GM12878 (cell line): Measurements from ENCODE around the gene FIGLA. TPM values are rescaled to one million over a fixed set of nuclear protein-coding genes. Genes with fewer than 3 reads are reported as not detected.

Experiments
- polyA plus RNA-seq, 11 experiments: library from polyadenylated mRNA; depleted of rRNA in 4 of 11; unstranded in 6 of 11; stranded (reverse) in 5 of 11; fragments of >200 nt; fragmentation: Nextera tagmentation in 4 of 11; fragmentation: Illumina TruSeq in 1 of 11; extraction: Ambion mirVana in 4 of 11; extraction: Trizol in 1 of 11; gene quantifications; 1 replicate in 1 of 11; 2 replicates in 10 of 11; pipeline versions ENCODE4 v1.2.1 to v1.2.3, GENCODE V29; 2011 to 2016; ENCODE audit warnings: inconsistent platforms in 2 of 11, missing spikeins in 2 of 11, low read depth in 1 of 11
- small RNA-seq: library from RNA; depleted of rRNA; stranded (forward); fragments of <200 nt; gene quantifications from one replicate; pipeline ENCODE3, GENCODE V24; 2014
- total RNA-seq, 4 experiments: library from RNA; depleted of rRNA in 3 of 4; stranded (reverse); fragments of >200 nt in 3 of 4; fragmentation: Illumina TruSeq in 1 of 4; extraction: Trizol in 1 of 4; gene quantifications; 2 replicates each; pipeline versions ENCODE4 v1.2.1 to v1.2.3, GENCODE V29; 2013 to 2021

FIGLA gene
- total and polyA plus RNA-seq, 10 of the 15 experiments (the other 5 are each of a cell fraction or from before 2014, with no cell fraction given): not detected

Small RNA genes within 50 kb of the gene (small RNA-seq; reads per million reads assigned to genes)
- gene HMGN2P21: not detected

Other genes starting within 250 kb of the FIGLA start
Only the 7 nearest of the 8 such genes appear.
- gene ADD2, start 22.4 kb downstream of the FIGLA start, total RNA-seq (2014; rRNA removed): not detected in 2 replicates
- gene ADD2, start 22.4 kb downstream of the FIGLA start, total RNA-seq (2014; rRNA removed; fragmentation: Illumina TruSeq; extraction: Trizol): not detected in 2 replicates
- gene ADD2, start 22.4 kb downstream of the FIGLA start, total RNA-seq (2021): 0.08 and 0.19 TPM in 2 replicates
- gene ADD2, start 22.4 kb downstream of the FIGLA start, polyA plus RNA-seq (2011; rRNA removed): not detected in 2 replicates
- not detected in 2 replicates for gene ADD2, start 22.4 kb downstream of the FIGLA start, polyA plus RNA-seq (2014; fragmentation: Illumina TruSeq; extraction: Trizol)
- not detected for gene ADD2, start 22.4 kb downstream of the FIGLA start, polyA plus RNA-seq (2014; fragmentation: Nextera tagmentation; extraction: Ambion mirVana)
- not detected in 2 replicates for gene ADD2, start 22.4 kb downstream of the FIGLA start, polyA plus RNA-seq (2014; rRNA removed)
- under 1 TPM; 0.05 to 0.13 TPM for gene ADD2, start 22.4 kb downstream of the FIGLA start, polyA plus RNA-seq (2016; fragmentation: Nextera tagmentation; extraction: Ambion mirVana)
- gene CLEC4F, start 30.0 kb upstream of the FIGLA start, total RNA-seq (2014; rRNA removed): not detected in 2 replicates
- gene CLEC4F, start 30.0 kb upstream of the FIGLA start, total RNA-seq (2014; rRNA removed; fragmentation: Illumina TruSeq; extraction: Trizol): not detected in 2 replicates
- not detected in 2 replicates for gene CLEC4F, start 30.0 kb upstream of the FIGLA start, total RNA-seq (2021)
- 0.03 TPM in 1 of 2 replicates, not detected in the other for gene CLEC4F, start 30.0 kb upstream of the FIGLA start, polyA plus RNA-seq (2011; rRNA removed)
- gene CLEC4F, start 30.0 kb upstream of the FIGLA start, polyA plus RNA-seq (2014; fragmentation: Illumina TruSeq; extraction: Trizol): not detected in 2 replicates
- not detected for gene CLEC4F, start 30.0 kb upstream of the FIGLA start, polyA plus RNA-seq (2014; fragmentation: Nextera tagmentation; extraction: Ambion mirVana)
- not detected in 2 replicates for gene CLEC4F, start 30.0 kb upstream of the FIGLA start, polyA plus RNA-seq (2014; rRNA removed)
- gene CLEC4F, start 30.0 kb upstream of the FIGLA start, polyA plus RNA-seq (2016; fragmentation: Nextera tagmentation; extraction: Ambion mirVana): not detected
- gene CD207, start 45.2 kb upstream of the FIGLA start, total RNA-seq (2014; rRNA removed): not detected in 2 replicates
- not detected in 2 replicates for gene CD207, start 45.2 kb upstream of the FIGLA start, total RNA-seq (2014; rRNA removed; fragmentation: Illumina TruSeq; extraction: Trizol)
- gene CD207, start 45.2 kb upstream of the FIGLA start, total RNA-seq (2021): not detected in 2 replicates
- gene CD207, start 45.2 kb upstream of the FIGLA start, polyA plus RNA-seq (2011; rRNA removed): not detected in 2 replicates
- not detected in 2 replicates for gene CD207, start 45.2 kb upstream of the FIGLA start, polyA plus RNA-seq (2014; fragmentation: Illumina TruSeq; extraction: Trizol)
- not detected for gene CD207, start 45.2 kb upstream of the FIGLA start, polyA plus RNA-seq (2014; fragmentation: Nextera tagmentation; extraction: Ambion mirVana)
- gene CD207, start 45.2 kb upstream of the FIGLA start, polyA plus RNA-seq (2014; rRNA removed): not detected in 2 replicates
- not detected for gene CD207, start 45.2 kb upstream of the FIGLA start, polyA plus RNA-seq (2016; fragmentation: Nextera tagmentation; extraction: Ambion mirVana)
- not detected in 2 replicates for gene VAX2, start 109.9 kb upstream of the FIGLA start, total RNA-seq (2014; rRNA removed)
- not detected in 2 replicates for gene VAX2, start 109.9 kb upstream of the FIGLA start, total RNA-seq (2014; rRNA removed; fragmentation: Illumina TruSeq; extraction: Trizol)
- not detected in 2 replicates for gene VAX2, start 109.9 kb upstream of the FIGLA start, total RNA-seq (2021)
- not detected in 2 replicates for gene VAX2, start 109.9 kb upstream of the FIGLA start, polyA plus RNA-seq (2011; rRNA removed)
- not detected in 2 replicates for gene VAX2, start 109.9 kb upstream of the FIGLA start, polyA plus RNA-seq (2014; fragmentation: Illumina TruSeq; extraction: Trizol)
- not detected for gene VAX2, start 109.9 kb upstream of the FIGLA start, polyA plus RNA-seq (2014; fragmentation: Nextera tagmentation; extraction: Ambion mirVana)
- gene VAX2, start 109.9 kb upstream of the FIGLA start, polyA plus RNA-seq (2014; rRNA removed): not detected in 2 replicates
- not detected for gene VAX2, start 109.9 kb upstream of the FIGLA start, polyA plus RNA-seq (2016; fragmentation: Nextera tagmentation; extraction: Ambion mirVana)
- gene ATP6V1B1, start 145.3 kb upstream of the FIGLA start, total RNA-seq (2014; rRNA removed): not detected in 2 replicates
- not detected in 2 replicates for gene ATP6V1B1, start 145.3 kb upstream of the FIGLA start, total RNA-seq (2014; rRNA removed; fragmentation: Illumina TruSeq; extraction: Trizol)
- gene ATP6V1B1, start 145.3 kb upstream of the FIGLA start, total RNA-seq (2021): not detected in 2 replicates
- gene ATP6V1B1, start 145.3 kb upstream of the FIGLA start, polyA plus RNA-seq (2011; rRNA removed): not detected in 2 replicates
- not detected in 2 replicates for gene ATP6V1B1, start 145.3 kb upstream of the FIGLA start, polyA plus RNA-seq (2014; fragmentation: Illumina TruSeq; extraction: Trizol)
- gene ATP6V1B1, start 145.3 kb upstream of the FIGLA start, polyA plus RNA-seq (2014; fragmentation: Nextera tagmentation; extraction: Ambion mirVana): not detected
- not detected in 2 replicates for gene ATP6V1B1, start 145.3 kb upstream of the FIGLA start, polyA plus RNA-seq (2014; rRNA removed)
- not detected for gene ATP6V1B1, start 145.3 kb upstream of the FIGLA start, polyA plus RNA-seq (2016; fragmentation: Nextera tagmentation; extraction: Ambion mirVana)
- gene ANKRD53, start 188.0 kb upstream of the FIGLA start, total RNA-seq (2014; rRNA removed): 0.11 TPM in 1 of 2 replicates, not detected in the other
- not detected in 2 replicates for gene ANKRD53, start 188.0 kb upstream of the FIGLA start, total RNA-seq (2014; rRNA removed; fragmentation: Illumina TruSeq; extraction: Trizol)
- not detected in 2 replicates for gene ANKRD53, start 188.0 kb upstream of the FIGLA start, total RNA-seq (2021)
- 0.04 TPM in 1 of 2 replicates, not detected in the other for gene ANKRD53, start 188.0 kb upstream of the FIGLA start, polyA plus RNA-seq (2011; rRNA removed)
- not detected in 2 replicates for gene ANKRD53, start 188.0 kb upstream of the FIGLA start, polyA plus RNA-seq (2014; fragmentation: Illumina TruSeq; extraction: Trizol)
- gene ANKRD53, start 188.0 kb upstream of the FIGLA start, polyA plus RNA-seq (2014; fragmentation: Nextera tagmentation; extraction: Ambion mirVana): under 1 TPM in 1 of 2 experiments, not detected in 1; 0.04 TPM
- 0.04 TPM in 1 of 2 replicates, not detected in the other for gene ANKRD53, start 188.0 kb upstream of the FIGLA start, polyA plus RNA-seq (2014; rRNA removed)
- gene ANKRD53, start 188.0 kb upstream of the FIGLA start, polyA plus RNA-seq (2016; fragmentation: Nextera tagmentation; extraction: Ambion mirVana): not detected
- 21.1 and 22.3 TPM in 2 replicates for gene TEX261, start 204.2 kb upstream of the FIGLA start, total RNA-seq (2014; rRNA removed)
- 25.6 and 29.7 TPM in 2 replicates for gene TEX261, start 204.2 kb upstream of the FIGLA start, total RNA-seq (2014; rRNA removed; fragmentation: Illumina TruSeq; extraction: Trizol)
- gene TEX261, start 204.2 kb upstream of the FIGLA start, total RNA-seq (2021): 37.5 and 46.7 TPM in 2 replicates
- 57.0 and 75.6 TPM in 2 replicates for gene TEX261, start 204.2 kb upstream of the FIGLA start, polyA plus RNA-seq (2011; rRNA removed)
- gene TEX261, start 204.2 kb upstream of the FIGLA start, polyA plus RNA-seq (2014; fragmentation: Illumina TruSeq; extraction: Trizol): 59.5 and 64.9 TPM in 2 replicates
- gene TEX261, start 204.2 kb upstream of the FIGLA start, polyA plus RNA-seq (2014; fragmentation: Nextera tagmentation; extraction: Ambion mirVana): 10 to 100 TPM in 1 of 2 experiments, 1 to 10 TPM in 1; 5.5 to 11.1 TPM
- 41.3 and 45.9 TPM in 2 replicates for gene TEX261, start 204.2 kb upstream of the FIGLA start, polyA plus RNA-seq (2014; rRNA removed)
- 10 to 100 TPM; 39.4 to 45.1 TPM for gene TEX261, start 204.2 kb upstream of the FIGLA start, polyA plus RNA-seq (2016; fragmentation: Nextera tagmentation; extraction: Ambion mirVana)